Sigmoid colon (tissue), 4 donors: ENCODE measurements around the gene CD8A.

Experiments
- CTCF ChIP-seq, 4 experiments: fragments of 450-650 bp in 3 of 4; fragments of 200-600 bp in 1 of 4; IDR thresholded peaks; one replicate each; pipeline ENCODE4 v1.5.1; 2016 to 2019; ENCODE audit warnings: antibody characterized with exemption in 4 of 4, mild to moderate bottlenecking in 3 of 4, moderate library complexity in 2 of 4
- EP300 ChIP-seq, 4 donors: sonication (generic); formaldehyde crosslinking; IDR thresholded peaks; one replicate each; pipeline ENCODE4 v1.6.1; 2017; ENCODE audit warnings: antibody characterized with exemption in 4 of 4
- POLR2A ChIP-seq, 2 donors: fragments of 450-650 bp; IDR thresholded peaks; one replicate each; pipeline ENCODE4 v1.6.1; 2016; ENCODE audit warnings: antibody characterized with exemption in 2 of 2, mild to moderate bottlenecking in 2 of 2, moderate library complexity in 2 of 2
- POLR2AphosphoS5 ChIP-seq, 4 donors: sonication (generic); formaldehyde crosslinking; IDR thresholded peaks; one replicate each; pipeline ENCODE4 v1.6.1; 2017; ENCODE audit warnings: antibody characterized with exemption in 4 of 4

GRCh38 chr2:86765310-86765695 lies 25.4 kb downstream of the CD8A start:
- no peak for TF ChIP-seq POLR2A (IDR thresholded peaks at IDR 0.05)
- no peak for TF ChIP-seq CTCF (IDR thresholded peaks at IDR 0.05)
- no peak for TF ChIP-seq EP300 (IDR thresholded peaks at IDR 0.05)
- TF ChIP-seq POLR2AphosphoS5 (IDR thresholded peaks at IDR 0.05): no peak
